Motor neuron (in vitro differentiated cells): ENCODE measurements around the gene FNDC1. TPM values are rescaled to one million over a fixed set of nuclear protein-coding genes. Genes with fewer than 3 reads are reported as not detected.
"Not testable (repeated sequence)": the region's sequence is repeated elsewhere in the genome, so short reads cannot be mapped to it uniquely, and the experiment has no call there.

Experiments
- ATAC-seq, 8 experiments: fragments of 200-7000 bp; cut with Tn5 transposase; replicated peaks in 6 of 8; 2 replicates each; pipeline ENCODE4 v1.8.0; 2021; ENCODE audit warnings: mild to moderate bottlenecking in 8 of 8, moderate library complexity in 8 of 8
- H3K27ac ChIP-seq, 2 donors: fragments of 250-450 bp; sonication (Bioruptor Pico); 2 replicates each; pipeline ENCODE4 v1.9.0; 2021; ENCODE audit warnings: antibody characterized with exemption in 2 of 2, mild to moderate bottlenecking in 2 of 2, moderate library complexity in 1 of 2
- H3K4me1 ChIP-seq, 2 donors: fragments of 250-450 bp; sonication (Bioruptor Pico); replicated peaks in 1 of 2; 2 replicates each; pipeline ENCODE4 v1.6.1; 2021; ENCODE audit warnings: antibody characterized with exemption in 2 of 2, mild to moderate bottlenecking in 2 of 2, moderate library complexity in 1 of 2
- H3K4me3 ChIP-seq, 5 donors: fragments of 250-450 bp; sonication (Bioruptor Pico); 2 replicates each; pipeline ENCODE4 v1.9.0; 2021; ENCODE audit warnings: antibody characterized with exemption in 5 of 5, mild to moderate bottlenecking in 5 of 5, moderate library complexity in 4 of 5
- WGBS, 10 experiments: fragments of 450-650 bp; shearing (Covaris generic); methylation state at CpG; one replicate each; pipeline ENCODE4 v1.0.0; 2022; 5-methylcytosine and 5-hydroxymethylcytosine counted together
- in situ Hi-C, 9 experiments: fragments of 400-800 bp; cut with MboI; loops; one replicate each; pipeline ENCODE4 v1.15.0; 2021; ENCODE audit warnings: low sequenced_read_pairs in 9 of 9, low pct_unique_long_range_greater_than_20kb in 2 of 9; ENCODE audit not compliant: unreplicated experiment in 9 of 9
- total RNA-seq, 8 experiments: library from RNA; unstranded; fragments of 300-600 nt; gene quantifications; 2 replicates each; pipeline versions ENCODE4 v1.2.3 to v1.2.4, GENCODE V29; 2022

FNDC1 gene
- total RNA-seq = 10 to 100 TPM in 1 of 8 experiments, 1 to 10 TPM in 2, under 1 TPM in 5; 0.05 to 50.8 (median 0.42) TPM

DNA sequence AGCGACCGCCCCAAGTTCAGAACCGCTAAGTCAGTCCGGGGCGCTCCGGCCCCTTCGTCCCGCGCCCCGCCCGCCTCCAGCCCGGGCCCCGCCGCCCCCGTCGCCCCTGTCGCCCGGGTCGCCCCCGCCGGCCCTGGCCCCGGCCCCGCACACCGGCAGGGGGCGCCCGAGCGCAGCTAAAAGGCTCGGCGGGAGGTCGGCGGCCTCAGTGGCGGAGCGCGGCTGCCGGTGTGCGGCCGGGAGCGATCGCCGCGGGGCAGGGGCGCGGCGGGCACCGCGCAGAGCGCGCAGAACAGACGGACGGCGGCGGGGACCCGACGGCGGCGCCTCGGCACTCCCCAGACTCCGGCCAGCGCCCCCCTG, at the start of gene FNDC1:
Gene FNDC1 (plus strand): TSS at position 208 of the 363 bp plus-strand sequence. CDS start 197 bp downstream, outside the sequence.
- WGBS, 10 experiments = 0% methylated on average over 2 of the region's 59 CpGs; no CpG with 5 or more reads in 9 of the 10 experiments
- peak; percentile 36 to 82 (median 74) for ATAC-seq

GRCh38 chr6:159119791-159120190, 49.4 kb upstream of the FNDC1 start:
- in situ Hi-C loops = loop anchor here in 2 of 9 experiments (25.0 kb wide), 2 partner anchors 107 to 407 kb away; partner anchors contain the start of gene RSPH3 (in 2 of the 2)
- no peak overlapping the region for H3K27ac ChIP-seq
- H3K4me1 ChIP-seq = no peaks in the 10 kb centered on the region
- ATAC-seq = no peak
- 40 to 100% (median 80%) methylated on average over 1 to 5 of the region's 7 CpGs; no CpG with 5 or more reads in 3 of the 10 experiments for WGBS, 10 experiments
- no peak overlapping the region for H3K4me3 ChIP-seq

More for the DNA sequence above, at the start of gene FNDC1:
- H3K4me1 ChIP-seq = peaks cover 2 to 3% of the 10 kb centered on the region in 2 donors
- in situ Hi-C loops = loop anchor here in 1 of 9 experiments (25.0 kb wide), 1 partner anchor 468 kb away; no protein-coding TSS in a partner anchor
- no peak within 1 kb of the TSS for H3K27ac ChIP-seq
- peak within 1 kb of the TSS; percentile 11 to 49 (median 33) for H3K4me3 ChIP-seq

GRCh38 chr6:159121486-159121885, 47.7 kb upstream of the FNDC1 start:
- no peak for ATAC-seq
- in situ Hi-C loops = loop anchor here in 2 of 9 experiments (25.0 kb wide), 2 partner anchors 109 to 409 kb away; partner anchors contain the start of gene RSPH3 (in 2 of the 2)
- no peak overlapping the region for H3K4me3 ChIP-seq
- H3K4me1 ChIP-seq = peaks cover 9 to 10% of the 10 kb centered on the region in 2 donors
- no peak overlapping the region for H3K27ac ChIP-seq
- WGBS, 10 experiments = 98 to 100% (median 100%) methylated on average over 1 to 5 of the region's 5 CpGs; no CpG with 5 or more reads in 5 of the 10 experiments

DNA sequence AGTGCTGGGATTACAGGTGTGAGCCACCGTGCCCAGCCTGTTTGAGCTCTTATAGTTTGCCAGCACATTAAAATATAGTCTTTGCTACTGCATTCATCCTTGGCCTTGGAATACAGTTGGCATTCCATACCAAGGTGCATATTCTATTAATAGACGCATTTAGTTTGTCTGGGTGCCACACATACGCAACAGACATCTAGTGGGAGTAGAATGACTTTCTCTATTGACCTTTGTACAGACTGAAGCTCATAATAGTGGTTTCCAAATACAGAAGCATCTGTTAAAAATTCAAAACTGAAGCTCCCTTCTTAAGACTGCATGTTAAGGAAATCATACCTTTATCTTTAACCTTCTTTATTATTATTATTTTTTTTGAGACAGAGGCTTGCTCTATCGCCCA, 46.7 kb upstream of the FNDC1 start:
- in situ Hi-C loops = loop anchor here in 2 of 9 experiments (25.0 kb wide), 2 partner anchors 110 to 410 kb away; partner anchors contain the start of gene RSPH3 (in 2 of the 2)

GRCh38 chr6:159123831-159124230, 45.4 kb upstream of the FNDC1 start:
- not testable (repeated sequence) for ATAC-seq, H3K4me3 ChIP-seq, H3K27ac ChIP-seq
- peaks cover 13 to 15% of the 10 kb centered on the region in 2 donors for H3K4me1 ChIP-seq
- in situ Hi-C loops = loop anchor here in 2 of 9 experiments (25.0 kb wide), 2 partner anchors 112 to 412 kb away; partner anchors contain the start of gene RSPH3 (in 2 of the 2)
- WGBS, 10 experiments = 0 to 93% (median 59%) methylated on average over 1 to 2 of the region's 2 CpGs; no CpG with 5 or more reads in 2 of the 10 experiments

More for the DNA sequence above, 46.7 kb upstream of the FNDC1 start:
- ATAC-seq = no peak
- 23 to 93% (median 73%) methylated on average over 1 to 4 of the region's 4 CpGs for WGBS, 10 experiments
- peaks cover 13 to 15% of the 10 kb centered on the region in 2 donors for H3K4me1 ChIP-seq
- no peak overlapping the region for H3K27ac ChIP-seq
- H3K4me3 ChIP-seq = no peak overlapping the region

GRCh38 chr6:159125014-159125609, 44.1 kb upstream of the FNDC1 start:
- Histone ChIP-seq H3K4me1 (peaks cover 13 to 15% of the 10 kb centered on the region in 2 donors), H3K4me3 (no peak overlapping the region), H3K27ac (no peak overlapping the region)
- in situ Hi-C loops = loop anchor here in 1 of 9 experiments (25.0 kb wide), 1 partner anchor 88 kb away; the partner anchor contains the start of gene TAGAP
- no peak for ATAC-seq
- WGBS, 10 experiments = 22 to 100% (median 74%) methylated on average over 1 to 5 of the region's 5 CpGs; no CpG with 5 or more reads in 1 of the 10 experiments

DNA sequence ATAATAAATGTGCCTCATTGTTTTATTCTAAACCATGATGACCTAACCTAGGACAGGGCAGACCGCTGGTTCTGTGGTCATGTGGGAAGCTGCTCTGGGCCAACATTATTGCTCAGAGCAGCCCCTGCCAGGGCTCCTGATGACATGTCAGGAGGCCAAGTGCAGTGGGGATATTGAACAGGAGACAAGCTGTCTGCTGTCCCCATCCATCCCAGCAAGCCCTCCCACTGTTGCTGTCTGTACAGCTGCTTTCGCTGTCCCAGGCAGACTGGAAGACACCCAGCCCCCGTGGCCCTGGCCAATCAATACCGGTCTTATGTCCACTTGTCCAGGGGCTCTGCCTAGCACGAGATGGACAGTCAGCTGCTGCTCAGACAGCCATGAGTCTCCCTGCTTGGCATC, 43.2 kb upstream of the FNDC1 start:
- no peak overlapping the region for H3K4me3 ChIP-seq
- peak in 6 of 8 experiments; percentile 58 to 95 (median 88) for ATAC-seq
- peak overlapping the region in 1 of 2 donors; percentile 73 for H3K27ac ChIP-seq
- in situ Hi-C loops = loop anchor here in 1 of 9 experiments (25.0 kb wide), 1 partner anchor 89 kb away; the partner anchor contains the start of gene TAGAP
- WGBS, 10 experiments = 20 to 87% (median 60%) methylated on average over 1 to 5 of the region's 5 CpGs; no CpG with 5 or more reads in 5 of the 10 experiments
- peaks cover 13 to 15% of the 10 kb centered on the region in 2 donors for H3K4me1 ChIP-seq

GRCh38 chr6:159126590-159126989, 42.6 kb upstream of the FNDC1 start:
- Histone ChIP-seq H3K4me1 (peaks cover 13 to 15% of the 10 kb centered on the region in 2 donors), H3K4me3 (no peak overlapping the region), H3K27ac (peak overlapping the region; percentile 38 to 73)
- in situ Hi-C loops = loop anchor here in 1 of 9 experiments (25.0 kb wide), 1 partner anchor 89 kb away; the partner anchor contains the start of gene TAGAP
- WGBS, 10 experiments = 28 to 49% (median 29%) methylated on average over 1 to 3 of the region's 5 CpGs; no CpG with 5 or more reads in 7 of the 10 experiments
- ATAC-seq = peak in 5 of 8 experiments; percentile 59 to 85 (median 75)

GRCh38 chr6:159127701-159128100, 41.5 kb upstream of the FNDC1 start:
- 77 to 93% (median 89%) methylated on average over 2 to 5 of the region's 12 CpGs; no CpG with 5 or more reads in 7 of the 10 experiments for WGBS, 10 experiments
- in situ Hi-C loops = loop anchor here in 1 of 9 experiments (25.0 kb wide), 1 partner anchor 90 kb away; the partner anchor contains the start of gene TAGAP
- no peak overlapping the region for H3K4me3 ChIP-seq
- H3K4me1 ChIP-seq = peaks cover 13 to 15% of the 10 kb centered on the region in 2 donors
- no peak for ATAC-seq
- H3K27ac ChIP-seq = no peak overlapping the region

DNA sequence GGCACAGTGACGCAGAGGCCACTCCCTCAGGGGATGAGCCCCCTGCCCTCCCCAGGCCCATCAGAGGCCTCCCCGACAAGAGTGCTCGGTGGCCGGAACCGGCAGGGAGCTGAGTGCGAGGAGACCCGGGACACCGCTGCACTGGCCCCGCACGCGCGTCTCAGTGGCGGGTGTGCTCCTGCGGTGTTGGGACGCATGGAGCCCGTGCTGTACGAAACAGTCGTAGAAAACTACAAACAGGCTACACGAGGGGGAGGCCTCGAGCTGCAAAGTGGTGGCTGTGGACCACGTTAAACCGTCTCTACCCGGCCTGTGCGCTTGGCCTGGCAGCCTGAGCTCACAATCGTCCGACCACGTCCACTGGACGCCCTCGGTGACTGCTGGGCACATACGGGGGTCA, 40.2 kb upstream of the FNDC1 start:
- WGBS, 10 experiments = 65 to 95% (median 84%) methylated on average over 4 to 11 of the region's 30 CpGs; no CpG with 5 or more reads in 4 of the 10 experiments
- peaks cover 13 to 15% of the 10 kb centered on the region in 2 donors for H3K4me1 ChIP-seq
- no peak overlapping the region for H3K27ac ChIP-seq
- ATAC-seq = no peak
- in situ Hi-C loops = loop anchor here in 1 of 9 experiments (25.0 kb wide), 1 partner anchor 92 kb away; the partner anchor contains the start of gene TAGAP
- no peak overlapping the region for H3K4me3 ChIP-seq

GRCh38 chr6:159130846-159131245, 38.4 kb upstream of the FNDC1 start:
- H3K4me1 ChIP-seq = peaks cover 10 to 12% of the 10 kb centered on the region in 2 donors
- in situ Hi-C loops = loop anchor here in 1 of 9 experiments (25.0 kb wide), 1 partner anchor 94 kb away; the partner anchor contains the start of gene TAGAP
- H3K27ac ChIP-seq = no peak overlapping the region
- 50 to 100% (median 90%) methylated on average over 2 to 4 of the region's 11 CpGs; no CpG with 5 or more reads in 5 of the 10 experiments for WGBS, 10 experiments
- no peak overlapping the region for H3K4me3 ChIP-seq
- ATAC-seq = no peak

DNA sequence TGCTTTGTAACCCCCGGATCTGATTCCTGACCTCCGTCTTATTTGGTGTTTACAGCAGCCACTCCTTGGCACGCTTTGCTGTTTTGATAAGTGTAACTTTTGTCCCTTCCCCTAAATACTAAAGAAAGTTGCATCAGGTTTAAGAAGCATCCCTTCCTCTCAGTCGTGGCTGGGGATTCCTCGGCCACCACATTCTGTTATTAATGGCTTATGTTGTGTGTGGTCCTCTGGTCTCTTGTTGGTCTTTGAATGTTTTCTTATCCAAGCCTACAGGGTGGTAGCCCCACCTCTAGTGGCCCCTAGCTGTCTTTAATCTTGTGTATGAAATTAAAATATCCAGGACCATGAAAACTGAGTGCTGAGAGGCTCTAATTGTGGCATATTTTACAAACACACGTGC, 37.5 kb upstream of the FNDC1 start:
- ATAC-seq = no peak
- H3K27ac ChIP-seq = no peak overlapping the region
- H3K4me3 ChIP-seq = no peak overlapping the region
- in situ Hi-C loops = loop anchor here in 1 of 9 experiments (25.0 kb wide), 1 partner anchor 94 kb away; the partner anchor contains the start of gene TAGAP
- H3K4me1 ChIP-seq = peaks cover 2 to 3% of the 10 kb centered on the region in 2 donors
- WGBS, 10 experiments = 0 to 100% (median 68%) methylated on average over 1 to 5 of the region's 6 CpGs
